Panc1 (cell line): ENCODE measurements around the gene MAP3K4. TPM values are rescaled to one million over a fixed set of nuclear protein-coding genes. Genes with fewer than 3 reads are reported as not detected.

ENCODE experiments used
- ATAC-seq: fragments of 200-7000 bp; cut with Tn5 transposase; 2 replicates; pipeline ENCODE4 v1.9.1; 2020; ENCODE audit warnings: mild to moderate bottlenecking, moderate library complexity
- BruUV-seq: library from RNA; stranded (reverse); fragments of 400-500 nt; replicated peaks from 2 replicates; lab custom pipeline; 2021; lab: Mats Ljungman, UMichigan
- CTCF ChIA-PET: fragments of 300-600 bp; sonication (Branson Sonifier 250); formaldehyde crosslinking; loops from one replicate; lab custom pipeline; 2022; ENCODE audit warnings: antibody characterized with exemption; lab: Charles Lee
- POLR2A ChIA-PET: fragments of 300-600 bp; sonication (Branson Sonifier 250); formaldehyde crosslinking; loops from one replicate; lab custom pipeline; 2022; ENCODE audit warnings: antibody characterized with exemption; lab: Charles Lee
- DNase-seq: peaks from one replicate; pipeline ENCODE4 v3.0.0-alpha.2; 2010; ENCODE audit warnings: low read depth, low spot score
- H3K27ac ChIP-seq: 2 replicates; pipeline ENCODE4 v1.5.1; 2011; ENCODE audit warnings: mild to moderate bottlenecking, low read length, inconsistent platforms
- H3K27me3 ChIP-seq: fragments of 200-500 bp; sonication (Bioruptor generic); 2 replicates; pipeline ENCODE4 v1.6.0; 2014; ENCODE audit warnings: low read length, inconsistent platforms; ENCODE audit not compliant: control insufficient read depth, insufficient read depth
- H3K36me3 ChIP-seq: fragments of 200-500 bp; sonication (Bioruptor generic); 2 replicates; pipeline ENCODE4 v1.5.1; 2014; ENCODE audit warnings: inconsistent platforms, mild to moderate bottlenecking, low read length, moderate library complexity; ENCODE audit not compliant: control insufficient read depth, insufficient read depth
- H3K4me1 ChIP-seq: 2 replicates; pipeline ENCODE4 v1.5.1; 2011; ENCODE audit warnings: inconsistent platforms, mild to moderate bottlenecking, low read length, moderate library complexity; ENCODE audit not compliant: control insufficient read depth, insufficient read depth
- H3K4me3 ChIP-seq, 2 experiments: 2 replicates each; pipeline ENCODE4 v1.5.1; 2011 to 2012; ENCODE audit warnings: low read depth in 2 of 2, low read length in 2 of 2, mild to moderate bottlenecking in 2 of 2, inconsistent platforms in 1 of 2, moderate library complexity in 1 of 2
- H3K9me3 ChIP-seq: fragments of 200-500 bp; sonication (Bioruptor generic); 2 replicates; pipeline ENCODE4 v1.5.1; 2014; ENCODE audit warnings: low read depth, mild to moderate bottlenecking, inconsistent platforms, low read length, moderate library complexity; ENCODE audit not compliant: control insufficient read depth, insufficient read depth
- CTCF ChIP-seq: fragments of 450-650 bp; IDR thresholded peaks from 2 replicates; pipeline ENCODE4 v1.5.1; 2017; ENCODE audit warnings: mild to moderate bottlenecking
- POLR2AphosphoS5 ChIP-seq: IDR thresholded peaks from 2 replicates; pipeline ENCODE4 v1.6.1; 2012; ENCODE audit warnings: mild to moderate bottlenecking, low read depth, low read length, moderate library complexity
- SIN3A ChIP-seq: IDR thresholded peaks from 2 replicates; pipeline ENCODE4 v1.6.1; 2012; ENCODE audit warnings: low read depth, mild to moderate bottlenecking, low read length, moderate library complexity, borderline replicate concordance; ENCODE audit not compliant: insufficient read depth
- TCF7L2 ChIP-seq: IDR thresholded peaks from 2 replicates; pipeline ENCODE4 v1.6.1; 2011; ENCODE audit warnings: mild to moderate bottlenecking, low read depth, low read length, inconsistent platforms
- in situ Hi-C: cut with HindIII; loops from 2 replicates; pipeline ENCODE4 v1.10.0; 2016; ENCODE audit warnings: low sequenced_read_pairs, low pct_unique_long_range_greater_than_20kb
- intact Hi-C: fragments of 100-400 bp; cut with micrococcal nuclease; formaldehyde crosslinking; loops from one replicate; pipeline ENCODE4 v1.10.0; 2022; ENCODE audit not compliant: unreplicated experiment
- total RNA-seq: library from RNA; stranded (reverse); gene quantifications from one replicate; pipeline ENCODE4 v1.2.1, GENCODE V29; 2021; ENCODE audit not compliant: unreplicated experiment
- TF ChIP-seq, protein P1 (sequence below), 2 experiments: IDR thresholded peaks; 2 replicates each; pipeline ENCODE4 v1.6.1; 2011 to 2012; ENCODE audit warnings: low read depth in 2 of 2, control low read depth in 1 of 2, low read length in 1 of 2, mild to moderate bottlenecking in 1 of 2, moderate library complexity in 1 of 2; ENCODE audit not compliant: insufficient read depth in 1 of 2

MAP3K4 gene
- total RNA-seq, 1 experiment from 2014 or later, result 49.3 TPM

DNA sequence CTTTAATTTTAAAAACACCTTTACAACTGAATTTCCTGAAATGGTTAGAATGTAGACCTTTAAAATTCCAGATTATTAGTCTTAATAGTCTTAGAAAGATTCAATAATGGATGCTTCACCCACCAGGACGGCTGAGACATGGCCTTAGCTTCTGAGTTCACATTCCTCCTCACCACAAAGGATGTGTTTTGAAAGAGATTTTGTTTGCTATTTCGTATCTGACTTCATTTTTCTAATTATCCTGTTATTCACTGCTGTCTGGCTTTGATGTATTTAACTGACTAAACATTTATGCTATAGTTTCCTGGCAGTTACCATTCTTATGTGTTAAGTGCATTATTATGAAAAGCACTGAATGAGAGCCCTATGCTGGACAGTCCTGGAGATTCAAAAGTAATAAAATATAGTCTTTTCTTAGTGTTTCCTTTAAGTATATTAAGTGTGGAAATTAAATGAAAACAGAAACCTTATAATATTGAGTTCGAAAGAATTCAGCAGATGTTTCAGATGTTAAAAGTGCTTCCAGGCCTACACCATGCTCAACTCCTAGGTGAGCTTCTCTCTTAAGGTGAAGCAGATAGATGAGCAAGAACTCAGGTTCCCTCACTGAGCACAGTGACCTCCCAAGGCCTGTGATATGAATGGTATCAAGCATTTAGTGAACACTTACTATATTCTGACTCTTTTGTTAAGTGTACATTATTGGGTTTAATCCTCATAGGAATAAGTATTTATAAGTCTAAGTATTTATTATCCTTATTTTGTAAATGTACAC is 40.3 kb downstream of the MAP3K4 start:
- ChIA-PET CTCF (no interaction called here), POLR2A (no interaction called here)
- no peak for TF ChIP-seq TCF7L2
- TF ChIP-seq POLR2AphosphoS5, result no peak
- TF ChIP-seq, protein P1, sequence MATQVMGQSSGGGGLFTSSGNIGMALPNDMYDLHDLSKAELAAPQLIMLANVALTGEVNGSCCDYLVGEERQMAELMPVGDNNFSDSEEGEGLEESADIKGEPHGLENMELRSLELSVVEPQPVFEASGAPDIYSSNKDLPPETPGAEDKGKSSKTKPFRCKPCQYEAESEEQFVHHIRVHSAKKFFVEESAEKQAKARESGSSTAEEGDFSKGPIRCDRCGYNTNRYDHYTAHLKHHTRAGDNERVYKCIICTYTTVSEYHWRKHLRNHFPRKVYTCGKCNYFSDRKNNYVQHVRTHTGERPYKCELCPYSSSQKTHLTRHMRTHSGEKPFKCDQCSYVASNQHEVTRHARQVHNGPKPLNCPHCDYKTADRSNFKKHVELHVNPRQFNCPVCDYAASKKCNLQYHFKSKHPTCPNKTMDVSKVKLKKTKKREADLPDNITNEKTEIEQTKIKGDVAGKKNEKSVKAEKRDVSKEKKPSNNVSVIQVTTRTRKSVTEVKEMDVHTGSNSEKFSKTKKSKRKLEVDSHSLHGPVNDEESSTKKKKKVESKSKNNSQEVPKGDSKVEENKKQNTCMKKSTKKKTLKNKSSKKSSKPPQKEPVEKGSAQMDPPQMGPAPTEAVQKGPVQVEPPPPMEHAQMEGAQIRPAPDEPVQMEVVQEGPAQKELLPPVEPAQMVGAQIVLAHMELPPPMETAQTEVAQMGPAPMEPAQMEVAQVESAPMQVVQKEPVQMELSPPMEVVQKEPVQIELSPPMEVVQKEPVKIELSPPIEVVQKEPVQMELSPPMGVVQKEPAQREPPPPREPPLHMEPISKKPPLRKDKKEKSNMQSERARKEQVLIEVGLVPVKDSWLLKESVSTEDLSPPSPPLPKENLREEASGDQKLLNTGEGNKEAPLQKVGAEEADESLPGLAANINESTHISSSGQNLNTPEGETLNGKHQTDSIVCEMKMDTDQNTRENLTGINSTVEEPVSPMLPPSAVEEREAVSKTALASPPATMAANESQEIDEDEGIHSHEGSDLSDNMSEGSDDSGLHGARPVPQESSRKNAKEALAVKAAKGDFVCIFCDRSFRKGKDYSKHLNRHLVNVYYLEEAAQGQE (IDR thresholded peaks at IDR 0.05; ENCODE audit: insufficient read depth in 1 of 2, low read depth in 2 of 2, low read length in 1 of 2), result no peak
- no peak for TF ChIP-seq CTCF
- DNase-seq (no peak), ATAC-seq (no peak)
- in situ Hi-C loops, result no loop called here
- intact Hi-C loops, result no loop called here
- H3K9me3 ChIP-seq, result no peaks in the 10 kb centered on the region
- no TSS peak for BruUV-seq
- H3K27me3 ChIP-seq, result no peaks in the 10 kb centered on the region
- H3K36me3 ChIP-seq, result peaks cover 4% of the 10 kb centered on the region; the same call in 1 of the 2 replicates
- H3K4me3 ChIP-seq, result no peak overlapping the region
- H3K27ac ChIP-seq, result no peak overlapping the region
- no peaks in the 10 kb centered on the region for H3K4me1 ChIP-seq

DNA sequence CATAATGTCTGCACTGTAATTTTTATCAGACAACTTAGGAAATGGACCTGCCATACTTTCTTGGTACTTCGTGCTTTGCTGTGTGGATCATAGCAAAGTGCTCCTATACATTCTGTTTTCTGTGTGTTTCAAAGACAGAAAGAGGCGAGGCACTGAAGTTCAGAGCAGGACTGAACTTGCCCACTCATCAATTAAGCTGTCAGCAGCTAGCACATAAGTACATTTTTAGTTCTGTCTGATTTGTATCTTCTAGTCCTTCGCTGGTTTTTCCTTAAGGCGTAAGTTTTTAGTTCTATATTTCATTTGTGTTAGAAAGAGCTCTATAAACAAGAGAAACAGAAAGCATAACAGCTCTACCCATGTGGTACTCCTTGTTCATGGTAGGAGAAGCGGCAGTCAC is 42.1 kb downstream of the MAP3K4 start:
- no peaks in the 10 kb centered on the region for H3K4me1 ChIP-seq
- no peak for ATAC-seq
- H3K36me3 ChIP-seq, result peaks cover 4% of the 10 kb centered on the region; the same call in 1 of the 2 replicates
- H3K4me3 ChIP-seq, result no peak overlapping the region
- in situ Hi-C loops (no loop called here), intact Hi-C loops (no loop called here)
- TF ChIP-seq TCF7L2 (no peak), POLR2AphosphoS5 (no peak), CTCF (no peak), SIN3A (no peak)
- TF ChIP-seq, protein P1 (IDR thresholded peaks at IDR 0.05; ENCODE audit: insufficient read depth in 1 of 2, low read depth in 2 of 2, low read length in 1 of 2), result no peak
- H3K27me3 ChIP-seq, result no peaks in the 10 kb centered on the region
- no peak overlapping the region for H3K27ac ChIP-seq
- H3K9me3 ChIP-seq, result no peaks in the 10 kb centered on the region
- BruUV-seq, result no TSS peak
- POLR2A ChIA-PET, result no interaction called here
- no peak for DNase-seq
- CTCF ChIA-PET, result no interaction called here
